ENCODE data around the gene KIAA0513.

DNA sequence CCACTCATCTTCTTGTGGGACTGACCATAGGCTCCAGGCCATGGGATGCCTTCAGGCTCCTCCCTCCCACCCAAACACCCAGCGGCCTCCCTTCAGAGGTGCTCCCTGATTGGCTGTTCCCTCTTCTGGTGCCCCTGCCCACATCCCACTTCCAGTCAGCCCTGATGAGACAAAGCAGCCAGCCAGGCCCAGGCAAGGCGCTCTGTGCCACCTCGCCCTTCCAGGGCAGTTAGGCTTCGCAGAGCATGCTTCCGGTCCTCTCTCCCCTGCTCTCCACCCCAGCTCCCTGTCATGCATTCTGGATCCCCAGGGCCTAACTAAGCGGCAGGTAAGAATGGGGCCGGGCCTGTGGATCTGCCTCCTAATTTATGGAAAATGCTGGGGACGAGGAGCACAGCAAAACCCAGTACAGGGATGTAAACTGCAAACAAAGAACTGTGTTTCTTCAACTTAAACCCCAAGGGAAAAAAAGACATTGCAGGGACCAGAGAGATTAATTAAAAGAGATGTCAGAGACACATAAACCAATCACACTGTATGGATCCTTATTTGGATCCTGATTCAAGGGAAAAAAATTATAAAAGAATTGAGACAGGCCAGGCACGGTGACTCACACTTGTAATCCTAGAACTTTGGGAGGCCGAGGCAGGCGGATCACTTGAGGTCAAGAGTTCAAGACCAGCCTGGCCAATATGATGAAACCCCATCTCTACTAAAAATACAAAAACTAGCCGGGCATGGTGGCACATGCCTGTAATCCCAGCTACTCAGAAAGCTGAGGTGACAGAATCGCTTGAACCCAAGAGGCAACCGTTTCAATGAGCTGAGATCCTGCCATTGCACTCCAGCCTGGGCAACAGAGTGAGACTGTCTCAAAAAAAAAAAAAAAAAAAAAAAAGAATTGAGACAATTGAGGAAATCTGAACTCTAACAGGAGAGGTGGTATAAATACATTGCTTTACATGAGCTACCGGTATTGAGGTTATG, 42.2 kb upstream of the KIAA0513 start:
- no peak for TF ChIP-seq BCL6 (CRISPR knock-in tag; IDR thresholded peaks at IDR 0.05)
- no peak for TF ChIP-seq ZNF556 (CRISPR knock-in tag; IDR thresholded peaks at IDR 0.05; ENCODE audit: borderline replicate concordance)
- TF ChIP-seq IRX3 (CRISPR knock-in tag; IDR thresholded peaks at IDR 0.05; ENCODE audit: borderline replicate concordance, low read depth): no peak

All from HepG2 (cell line).